Panc1 (cell line): ENCODE measurements around the gene BTG2. TPM values are rescaled to one million over a fixed set of nuclear protein-coding genes. Genes with fewer than 3 reads are reported as not detected.

Experiments
- ATAC-seq: fragments of 200-7000 bp; cut with Tn5 transposase; 2 replicates; pipeline ENCODE4 v1.9.1; 2020; ENCODE audit warnings: mild to moderate bottlenecking, moderate library complexity
- BruUV-seq: library from RNA; stranded (reverse); fragments of 400-500 nt; replicated peaks from 2 replicates; lab custom pipeline; 2021; lab: Mats Ljungman, UMichigan
- CTCF ChIA-PET: fragments of 300-600 bp; sonication (Branson Sonifier 250); formaldehyde crosslinking; loops from one replicate; lab custom pipeline; 2022; ENCODE audit warnings: antibody characterized with exemption; lab: Charles Lee
- POLR2A ChIA-PET: fragments of 300-600 bp; sonication (Branson Sonifier 250); formaldehyde crosslinking; loops from one replicate; lab custom pipeline; 2022; ENCODE audit warnings: antibody characterized with exemption; lab: Charles Lee
- DNase-seq: peaks from one replicate; pipeline ENCODE4 v3.0.0-alpha.2; 2010; ENCODE audit warnings: low read depth, low spot score
- H3K27ac ChIP-seq: 2 replicates; pipeline ENCODE4 v1.5.1; 2011; ENCODE audit warnings: mild to moderate bottlenecking, low read length, inconsistent platforms
- H3K27me3 ChIP-seq: fragments of 200-500 bp; sonication (Bioruptor generic); 2 replicates; pipeline ENCODE4 v1.6.0; 2014; ENCODE audit warnings: low read length, inconsistent platforms; ENCODE audit not compliant: control insufficient read depth, insufficient read depth
- H3K36me3 ChIP-seq: fragments of 200-500 bp; sonication (Bioruptor generic); 2 replicates; pipeline ENCODE4 v1.5.1; 2014; ENCODE audit warnings: inconsistent platforms, mild to moderate bottlenecking, low read length, moderate library complexity; ENCODE audit not compliant: control insufficient read depth, insufficient read depth
- H3K4me1 ChIP-seq: 2 replicates; pipeline ENCODE4 v1.5.1; 2011; ENCODE audit warnings: inconsistent platforms, mild to moderate bottlenecking, low read length, moderate library complexity; ENCODE audit not compliant: control insufficient read depth, insufficient read depth
- H3K4me3 ChIP-seq, 2 experiments: 2 replicates each; pipeline ENCODE4 v1.5.1; 2011 to 2012; ENCODE audit warnings: low read depth in 2 of 2, low read length in 2 of 2, mild to moderate bottlenecking in 2 of 2, inconsistent platforms in 1 of 2, moderate library complexity in 1 of 2
- H3K9me3 ChIP-seq: fragments of 200-500 bp; sonication (Bioruptor generic); 2 replicates; pipeline ENCODE4 v1.5.1; 2014; ENCODE audit warnings: low read depth, mild to moderate bottlenecking, inconsistent platforms, low read length, moderate library complexity; ENCODE audit not compliant: control insufficient read depth, insufficient read depth
- POLR2AphosphoS5 ChIP-seq: IDR thresholded peaks from 2 replicates; pipeline ENCODE4 v1.6.1; 2012; ENCODE audit warnings: mild to moderate bottlenecking, low read depth, low read length, moderate library complexity
- SIN3A ChIP-seq: IDR thresholded peaks from 2 replicates; pipeline ENCODE4 v1.6.1; 2012; ENCODE audit warnings: low read depth, mild to moderate bottlenecking, low read length, moderate library complexity, borderline replicate concordance; ENCODE audit not compliant: insufficient read depth
- TCF7L2 ChIP-seq: IDR thresholded peaks from 2 replicates; pipeline ENCODE4 v1.6.1; 2011; ENCODE audit warnings: mild to moderate bottlenecking, low read depth, low read length, inconsistent platforms
- in situ Hi-C: cut with HindIII; loops from 2 replicates; pipeline ENCODE4 v1.10.0; 2016; ENCODE audit warnings: low sequenced_read_pairs, low pct_unique_long_range_greater_than_20kb
- intact Hi-C: fragments of 100-400 bp; cut with micrococcal nuclease; formaldehyde crosslinking; loops from one replicate; pipeline ENCODE4 v1.10.0; 2022; ENCODE audit not compliant: unreplicated experiment
- total RNA-seq: library from RNA; stranded (reverse); gene quantifications from one replicate; pipeline ENCODE4 v1.2.1, GENCODE V29; 2021; ENCODE audit not compliant: unreplicated experiment
- TF ChIP-seq, protein P1 (sequence below): fragments of 450-650 bp; IDR thresholded peaks from 2 replicates; pipeline ENCODE4 v1.5.1; 2017; ENCODE audit warnings: mild to moderate bottlenecking
- TF ChIP-seq, protein P2 (sequence below), 2 experiments: IDR thresholded peaks; 2 replicates each; pipeline ENCODE4 v1.6.1; 2011 to 2012; ENCODE audit warnings: low read depth in 2 of 2, control low read depth in 1 of 2, low read length in 1 of 2, mild to moderate bottlenecking in 1 of 2, moderate library complexity in 1 of 2; ENCODE audit not compliant: insufficient read depth in 1 of 2

The BTG2 gene
- total RNA-seq, 1 experiment from 2014 or later = 6.1 TPM

GRCh38 chr1:203291201-203292096, 13.9 kb upstream of the BTG2 start:
- ATAC-seq (no peak), DNase-seq (no peak)
- BruUV-seq = no TSS peak
- H3K27me3 ChIP-seq = no peaks in the 10 kb centered on the region
- no peak overlapping the region for H3K4me3 ChIP-seq
- CTCF ChIA-PET = interaction anchor here (0.5 kb wide), 1 partner anchor 24 kb away, joined by 3 read pairs; no protein-coding TSS in a partner anchor
- intact Hi-C loops = no loop called here
- POLR2A ChIA-PET = no interaction called here
- no peaks in the 10 kb centered on the region for H3K36me3 ChIP-seq
- H3K9me3 ChIP-seq = no peaks in the 10 kb centered on the region
- TF ChIP-seq TCF7L2 (no peak), SIN3A (no peak), POLR2AphosphoS5 (no peak)
- no peaks in the 10 kb centered on the region for H3K4me1 ChIP-seq
- H3K27ac ChIP-seq = no peak overlapping the region
- in situ Hi-C loops = no loop called here

- no peaks in the 10 kb centered on the region for H3K9me3 ChIP-seq
- TF ChIP-seq SIN3A = no peak
- TF ChIP-seq TCF7L2 = no peak
- no peak for TF ChIP-seq POLR2AphosphoS5
- TF ChIP-seq, protein P1, sequence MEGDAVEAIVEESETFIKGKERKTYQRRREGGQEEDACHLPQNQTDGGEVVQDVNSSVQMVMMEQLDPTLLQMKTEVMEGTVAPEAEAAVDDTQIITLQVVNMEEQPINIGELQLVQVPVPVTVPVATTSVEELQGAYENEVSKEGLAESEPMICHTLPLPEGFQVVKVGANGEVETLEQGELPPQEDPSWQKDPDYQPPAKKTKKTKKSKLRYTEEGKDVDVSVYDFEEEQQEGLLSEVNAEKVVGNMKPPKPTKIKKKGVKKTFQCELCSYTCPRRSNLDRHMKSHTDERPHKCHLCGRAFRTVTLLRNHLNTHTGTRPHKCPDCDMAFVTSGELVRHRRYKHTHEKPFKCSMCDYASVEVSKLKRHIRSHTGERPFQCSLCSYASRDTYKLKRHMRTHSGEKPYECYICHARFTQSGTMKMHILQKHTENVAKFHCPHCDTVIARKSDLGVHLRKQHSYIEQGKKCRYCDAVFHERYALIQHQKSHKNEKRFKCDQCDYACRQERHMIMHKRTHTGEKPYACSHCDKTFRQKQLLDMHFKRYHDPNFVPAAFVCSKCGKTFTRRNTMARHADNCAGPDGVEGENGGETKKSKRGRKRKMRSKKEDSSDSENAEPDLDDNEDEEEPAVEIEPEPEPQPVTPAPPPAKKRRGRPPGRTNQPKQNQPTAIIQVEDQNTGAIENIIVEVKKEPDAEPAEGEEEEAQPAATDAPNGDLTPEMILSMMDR = no peak
- TF ChIP-seq, protein P2, sequence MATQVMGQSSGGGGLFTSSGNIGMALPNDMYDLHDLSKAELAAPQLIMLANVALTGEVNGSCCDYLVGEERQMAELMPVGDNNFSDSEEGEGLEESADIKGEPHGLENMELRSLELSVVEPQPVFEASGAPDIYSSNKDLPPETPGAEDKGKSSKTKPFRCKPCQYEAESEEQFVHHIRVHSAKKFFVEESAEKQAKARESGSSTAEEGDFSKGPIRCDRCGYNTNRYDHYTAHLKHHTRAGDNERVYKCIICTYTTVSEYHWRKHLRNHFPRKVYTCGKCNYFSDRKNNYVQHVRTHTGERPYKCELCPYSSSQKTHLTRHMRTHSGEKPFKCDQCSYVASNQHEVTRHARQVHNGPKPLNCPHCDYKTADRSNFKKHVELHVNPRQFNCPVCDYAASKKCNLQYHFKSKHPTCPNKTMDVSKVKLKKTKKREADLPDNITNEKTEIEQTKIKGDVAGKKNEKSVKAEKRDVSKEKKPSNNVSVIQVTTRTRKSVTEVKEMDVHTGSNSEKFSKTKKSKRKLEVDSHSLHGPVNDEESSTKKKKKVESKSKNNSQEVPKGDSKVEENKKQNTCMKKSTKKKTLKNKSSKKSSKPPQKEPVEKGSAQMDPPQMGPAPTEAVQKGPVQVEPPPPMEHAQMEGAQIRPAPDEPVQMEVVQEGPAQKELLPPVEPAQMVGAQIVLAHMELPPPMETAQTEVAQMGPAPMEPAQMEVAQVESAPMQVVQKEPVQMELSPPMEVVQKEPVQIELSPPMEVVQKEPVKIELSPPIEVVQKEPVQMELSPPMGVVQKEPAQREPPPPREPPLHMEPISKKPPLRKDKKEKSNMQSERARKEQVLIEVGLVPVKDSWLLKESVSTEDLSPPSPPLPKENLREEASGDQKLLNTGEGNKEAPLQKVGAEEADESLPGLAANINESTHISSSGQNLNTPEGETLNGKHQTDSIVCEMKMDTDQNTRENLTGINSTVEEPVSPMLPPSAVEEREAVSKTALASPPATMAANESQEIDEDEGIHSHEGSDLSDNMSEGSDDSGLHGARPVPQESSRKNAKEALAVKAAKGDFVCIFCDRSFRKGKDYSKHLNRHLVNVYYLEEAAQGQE (IDR thresholded peaks at IDR 0.05; ENCODE audit: insufficient read depth in 1 of 2, low read depth in 2 of 2, low read length in 1 of 2) = no peak
- H3K4me1 ChIP-seq = no peaks in the 10 kb centered on the region
- intact Hi-C loops = no loop called here
- H3K27ac ChIP-seq = no peak overlapping the region
- no peaks in the 10 kb centered on the region for H3K36me3 ChIP-seq
- CTCF ChIA-PET = interaction anchor here (0.9 to 1.0 kb wide), 2 partner anchors 23 to 45 kb away, joined by 3 to 4 read pairs; no protein-coding TSS in a partner anchor
- in situ Hi-C loops = no loop called here
- no peak overlapping the region for H3K4me3 ChIP-seq
- no peak for ATAC-seq
- peaks cover 2% of the 10 kb centered on the region; the same call in 1 of the 2 replicates for H3K27me3 ChIP-seq
- POLR2A ChIA-PET = no interaction called here
- no TSS peak for BruUV-seq
- no peak for DNase-seq
These were observed 9.5 kb upstream of the BTG2 start for GRCh38 chr1:203295796-203296195.
